Liver (tissue), 9 donors: ENCODE results near the gene HGS. TPM values are rescaled to one million over a fixed set of nuclear protein-coding genes. Genes with fewer than 3 reads are reported as not detected.

Experiments
- DNase-seq: peaks from one replicate; pipeline ENCODE4 v3.0.0-alpha.2; 2017; ENCODE audit warnings: low spot score
- H3K27ac ChIP-seq, 2 donors: one replicate each; pipeline ENCODE4 v1.7.0; 2013; ENCODE audit warnings: inconsistent platforms in 2 of 2, low read length in 2 of 2, control low read depth in 1 of 2, low read depth in 1 of 2, mild to moderate bottlenecking in 1 of 2
- H3K27me3 ChIP-seq, 4 donors: one replicate each; pipeline versions ENCODE4 v1.6.1 to v1.7.0; 2013; ENCODE audit warnings: low read length in 3 of 4, inconsistent platforms in 1 of 4, mild to moderate bottlenecking in 1 of 4, moderate library complexity in 1 of 4; ENCODE audit not compliant: control insufficient read depth in 4 of 4, insufficient read depth in 4 of 4
- H3K36me3 ChIP-seq, 4 donors: one replicate each; pipeline versions ENCODE4 v1.6.1 to v1.7.0; 2013; ENCODE audit warnings: low read length in 3 of 4, mild to moderate bottlenecking in 3 of 4, low read depth in 1 of 4, moderate library complexity in 1 of 4; ENCODE audit not compliant: control insufficient read depth in 4 of 4, insufficient read depth in 3 of 4
- H3K4me1 ChIP-seq, 4 donors: one replicate each; pipeline versions ENCODE4 v1.6.1 to v1.7.0; 2013; ENCODE audit warnings: low read length in 3 of 4, mild to moderate bottlenecking in 3 of 4, moderate library complexity in 1 of 4; ENCODE audit not compliant: control insufficient read depth in 4 of 4, insufficient read depth in 4 of 4
- H3K4me3 ChIP-seq, 3 donors: one replicate each; pipeline versions ENCODE4 v1.6.1 to v1.7.0; 2013; ENCODE audit warnings: low read length in 3 of 3, control low read depth in 1 of 3, low read depth in 1 of 3, mild to moderate bottlenecking in 1 of 3
- H3K9ac ChIP-seq, 2 donors: one replicate each; pipeline ENCODE4 v1.7.0; 2013; ENCODE audit warnings: low read length in 2 of 2, mild to moderate bottlenecking in 2 of 2, moderate library complexity in 2 of 2, control low read depth in 1 of 2, low read depth in 1 of 2
- H3K9me3 ChIP-seq, 4 donors: one replicate each; pipeline versions ENCODE4 v1.6.1 to v1.7.0; 2013; ENCODE audit warnings: low read length in 3 of 4; ENCODE audit not compliant: control insufficient read depth in 4 of 4
- EGR1 ChIP-seq, 2 donors: IDR thresholded peaks; 2 replicates each; pipeline ENCODE4 v1.6.1; 2016 to 2018; ENCODE audit warnings: antibody characterized with exemption in 2 of 2, low read depth in 2 of 2
- FOXA1 ChIP-seq: IDR thresholded peaks from 2 replicates; pipeline ENCODE4 v1.6.1; 2016; ENCODE audit warnings: antibody characterized with exemption
- FOXA2 ChIP-seq: IDR thresholded peaks from 2 replicates; pipeline ENCODE4 v1.6.1; 2016; ENCODE audit warnings: antibody characterized with exemption
- GABPA ChIP-seq, 2 donors: IDR thresholded peaks in 1 of 2; conservative IDR thresholded peaks in 1 of 2; 2 replicates each; pipeline ENCODE4 v1.6.1; 2016; ENCODE audit warnings: antibody characterized with exemption in 2 of 2, mild to moderate bottlenecking in 1 of 2, moderate library complexity in 1 of 2
- HNF4A ChIP-seq, 2 donors: conservative IDR thresholded peaks; 2 replicates each; pipeline ENCODE4 v1.6.1; 2016; ENCODE audit warnings: antibody characterized with exemption in 2 of 2, mild to moderate bottlenecking in 2 of 2
- HNF4G ChIP-seq: IDR thresholded peaks from 2 replicates; pipeline ENCODE4 v1.6.1; 2016; ENCODE audit warnings: antibody characterized with exemption
- JUND ChIP-seq, 2 donors: IDR thresholded peaks; 2 replicates each; pipeline ENCODE4 v1.6.1; 2016; ENCODE audit warnings: antibody characterized with exemption in 2 of 2
- NR2F2 ChIP-seq: IDR thresholded peaks from 2 replicates; pipeline ENCODE4 v1.6.1; 2016; ENCODE audit warnings: antibody characterized with exemption
- RAD21 ChIP-seq, 2 donors: IDR thresholded peaks; 2 replicates each; pipeline ENCODE4 v1.6.1; 2016; ENCODE audit warnings: antibody characterized with exemption in 2 of 2, mild to moderate bottlenecking in 2 of 2
- RXRA ChIP-seq, 2 donors: IDR thresholded peaks; 2 replicates each; pipeline ENCODE4 v1.6.1; 2017 to 2018; ENCODE audit warnings: antibody characterized with exemption in 2 of 2, mild to moderate bottlenecking in 1 of 2
- SP1 ChIP-seq: IDR thresholded peaks from 2 replicates; pipeline ENCODE4 v1.6.1; 2018; ENCODE audit warnings: antibody characterized with exemption, mild to moderate bottlenecking
- TAF1 ChIP-seq: conservative IDR thresholded peaks from 2 replicates; pipeline ENCODE4 v1.6.1; 2016; ENCODE audit warnings: antibody characterized with exemption, mild to moderate bottlenecking
- YY1 ChIP-seq: IDR thresholded peaks from 2 replicates; pipeline ENCODE4 v1.6.1; 2016; ENCODE audit warnings: antibody characterized with exemption, mild to moderate bottlenecking
- WGBS: extraction: QIAGEN DNeasy Blood & Tissue Kit; methylation state at CpG from one replicate; pipeline ENCODE4 v1.1.7; 2013; 5-methylcytosine and 5-hydroxymethylcytosine counted together
- polyA plus RNA-seq, 2 donors: library from polyadenylated mRNA; stranded (reverse) in 1 of 2; unstranded in 1 of 2; fragments of 200-250 nt in 1 of 2; fragments of >200 nt in 1 of 2; fragmentation: Nextera tagmentation in 1 of 2; extraction: Ambion mirVana in 1 of 2; gene quantifications; one replicate each; pipeline versions ENCODE4 v1.2.1 to v1.2.3, GENCODE V29; 2013 to 2015
- total RNA-seq, 2 donors: library from RNA; depleted of rRNA; stranded (reverse); fragments of >200 nt; gene quantifications; one replicate each; pipeline ENCODE4 v1.2.3, GENCODE V29; 2014
- TF ChIP-seq, protein P1 (sequence below): IDR thresholded peaks from 2 replicates; pipeline ENCODE4 v1.6.1; 2016; ENCODE audit warnings: antibody characterized with exemption
- TF ChIP-seq, protein P2 (sequence below): fragments of 150-350 bp; IDR thresholded peaks from 2 replicates; pipeline ENCODE4 v1.5.1; 2017; ENCODE audit warnings: improper control_type of control experiment, low read depth, low read length; ENCODE audit not compliant: missing input control
- TF ChIP-seq, protein P3 (sequence below): IDR thresholded peaks from 2 replicates; pipeline ENCODE4 v1.6.1; 2016; ENCODE audit warnings: antibody characterized with exemption
- TF ChIP-seq, protein P4 (sequence below): IDR thresholded peaks from 2 replicates; pipeline ENCODE4 v1.6.1; 2016; ENCODE audit warnings: antibody characterized with exemption, mild to moderate bottlenecking
- TF ChIP-seq, protein P5 (sequence below): IDR thresholded peaks from 2 replicates; pipeline ENCODE4 v1.6.1; 2016; ENCODE audit warnings: antibody characterized with exemption
- donor health status: healthy.
- donor health status: healthy.
- donor health status: healthy.
- donor health status: healthy.
- donor health status: healthy.

Gene HGS
- total and polyA plus RNA-seq, 4 donors, result 21.8 to 31.6 (median 28.2) TPM

DNA sequence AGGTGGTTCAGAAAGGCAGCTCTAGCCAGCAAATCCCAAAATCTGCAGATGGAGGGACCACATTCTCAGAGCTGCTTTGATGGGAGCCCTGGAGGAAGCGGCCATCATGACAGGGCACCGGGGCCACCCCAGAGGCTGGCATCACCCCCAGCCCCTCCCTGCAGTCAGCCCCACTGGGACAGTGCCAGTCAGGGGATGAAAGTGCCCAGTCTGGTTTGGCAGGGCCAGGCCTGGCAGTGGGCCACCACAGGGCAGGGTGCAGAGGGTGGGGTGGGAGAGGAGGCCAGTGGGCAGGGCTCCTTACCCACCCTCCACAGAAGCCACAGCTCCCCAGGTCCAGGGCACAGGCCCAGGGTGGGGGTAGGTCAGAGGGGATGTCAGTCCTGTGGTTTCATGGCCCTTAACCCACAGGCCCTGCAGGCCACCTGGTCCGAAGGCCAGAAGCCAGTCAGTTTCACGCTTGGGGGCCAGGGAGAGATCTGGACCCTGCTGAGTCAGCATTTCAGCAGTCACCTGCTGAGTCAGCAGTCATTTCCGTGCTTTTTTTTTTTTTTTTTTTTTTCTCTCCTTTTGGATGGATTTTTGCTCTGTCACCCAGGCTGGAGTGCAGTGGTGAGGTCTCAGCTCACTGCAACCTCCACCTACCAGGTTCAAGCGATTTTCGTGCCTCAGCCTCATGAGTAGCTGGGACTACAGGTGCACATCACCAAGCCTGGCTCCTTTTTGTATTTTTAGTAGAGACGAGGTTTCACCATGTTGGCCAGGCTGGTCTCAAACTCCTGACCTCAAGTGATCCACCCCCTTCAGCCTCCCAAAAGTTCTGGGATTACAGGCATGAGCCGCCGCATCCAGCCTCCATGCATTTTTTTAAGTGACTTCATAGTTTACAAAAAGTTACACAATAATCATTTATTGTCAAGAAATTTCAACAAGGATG, 38.6 kb downstream of the HGS start:
- 16% methylated on average over 10 of the region's 10 CpGs for WGBS
- Histone ChIP-seq H3K4me3 (no peak overlapping the region), H3K9ac (peak overlapping the region in 1 of 2 donors; percentile 13), H3K9me3 (no peaks in the 10 kb centered on the region), H3K36me3 (peaks cover 0 to 5% (median 0%) of the 10 kb centered on the region in 4 donors), H3K27ac (peak overlapping the region; percentile 60 to 88), H3K4me1 (peaks cover 12 to 59% (median 38%) of the 10 kb centered on the region in 4 donors), H3K27me3 (no peaks in the 10 kb centered on the region)
- no peak for DNase-seq
- TF ChIP-seq, protein P1, sequence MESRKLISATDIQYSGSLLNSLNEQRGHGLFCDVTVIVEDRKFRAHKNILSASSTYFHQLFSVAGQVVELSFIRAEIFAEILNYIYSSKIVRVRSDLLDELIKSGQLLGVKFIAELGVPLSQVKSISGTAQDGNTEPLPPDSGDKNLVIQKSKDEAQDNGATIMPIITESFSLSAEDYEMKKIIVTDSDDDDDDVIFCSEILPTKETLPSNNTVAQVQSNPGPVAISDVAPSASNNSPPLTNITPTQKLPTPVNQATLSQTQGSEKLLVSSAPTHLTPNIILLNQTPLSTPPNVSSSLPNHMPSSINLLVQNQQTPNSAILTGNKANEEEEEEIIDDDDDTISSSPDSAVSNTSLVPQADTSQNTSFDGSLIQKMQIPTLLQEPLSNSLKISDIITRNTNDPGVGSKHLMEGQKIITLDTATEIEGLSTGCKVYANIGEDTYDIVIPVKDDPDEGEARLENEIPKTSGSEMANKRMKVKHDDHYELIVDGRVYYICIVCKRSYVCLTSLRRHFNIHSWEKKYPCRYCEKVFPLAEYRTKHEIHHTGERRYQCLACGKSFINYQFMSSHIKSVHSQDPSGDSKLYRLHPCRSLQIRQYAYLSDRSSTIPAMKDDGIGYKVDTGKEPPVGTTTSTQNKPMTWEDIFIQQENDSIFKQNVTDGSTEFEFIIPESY, result no peak
- TF ChIP-seq HNF4A (conservative IDR thresholded peaks at IDR 0.05) (peak; percentile 77 to 80), FOXA1 (peak; percentile 26), HNF4G (peak; percentile 27), FOXA2 (no peak), GABPA (IDR thresholded peaks at IDR 0.05 in 1 of 2, conservative IDR thresholded peaks at IDR 0.05 in 1 of 2) (no peak), TAF1 (no peak), SP1 (peak; percentile 82), EGR1 (IDR thresholded peaks at IDR 0.05; ENCODE audit: low read depth in 2 of 2) (peak in 1 of 2 donors; percentile 46), RAD21 (IDR thresholded peaks at IDR 0.05) (peak in 1 of 2 donors; percentile 23), RXRA (IDR thresholded peaks at IDR 0.05) (peak; percentile 76 to 79), YY1 (peak; percentile 89), NR2F2 (peak; percentile 42), JUND (IDR thresholded peaks at IDR 0.05) (no peak)
- TF ChIP-seq, protein P2, sequence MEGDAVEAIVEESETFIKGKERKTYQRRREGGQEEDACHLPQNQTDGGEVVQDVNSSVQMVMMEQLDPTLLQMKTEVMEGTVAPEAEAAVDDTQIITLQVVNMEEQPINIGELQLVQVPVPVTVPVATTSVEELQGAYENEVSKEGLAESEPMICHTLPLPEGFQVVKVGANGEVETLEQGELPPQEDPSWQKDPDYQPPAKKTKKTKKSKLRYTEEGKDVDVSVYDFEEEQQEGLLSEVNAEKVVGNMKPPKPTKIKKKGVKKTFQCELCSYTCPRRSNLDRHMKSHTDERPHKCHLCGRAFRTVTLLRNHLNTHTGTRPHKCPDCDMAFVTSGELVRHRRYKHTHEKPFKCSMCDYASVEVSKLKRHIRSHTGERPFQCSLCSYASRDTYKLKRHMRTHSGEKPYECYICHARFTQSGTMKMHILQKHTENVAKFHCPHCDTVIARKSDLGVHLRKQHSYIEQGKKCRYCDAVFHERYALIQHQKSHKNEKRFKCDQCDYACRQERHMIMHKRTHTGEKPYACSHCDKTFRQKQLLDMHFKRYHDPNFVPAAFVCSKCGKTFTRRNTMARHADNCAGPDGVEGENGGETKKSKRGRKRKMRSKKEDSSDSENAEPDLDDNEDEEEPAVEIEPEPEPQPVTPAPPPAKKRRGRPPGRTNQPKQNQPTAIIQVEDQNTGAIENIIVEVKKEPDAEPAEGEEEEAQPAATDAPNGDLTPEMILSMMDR, result peak; percentile 14
- TF ChIP-seq, protein P3, sequence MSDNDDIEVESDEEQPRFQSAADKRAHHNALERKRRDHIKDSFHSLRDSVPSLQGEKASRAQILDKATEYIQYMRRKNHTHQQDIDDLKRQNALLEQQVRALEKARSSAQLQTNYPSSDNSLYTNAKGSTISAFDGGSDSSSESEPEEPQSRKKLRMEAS, result no peak
- TF ChIP-seq, protein P4, sequence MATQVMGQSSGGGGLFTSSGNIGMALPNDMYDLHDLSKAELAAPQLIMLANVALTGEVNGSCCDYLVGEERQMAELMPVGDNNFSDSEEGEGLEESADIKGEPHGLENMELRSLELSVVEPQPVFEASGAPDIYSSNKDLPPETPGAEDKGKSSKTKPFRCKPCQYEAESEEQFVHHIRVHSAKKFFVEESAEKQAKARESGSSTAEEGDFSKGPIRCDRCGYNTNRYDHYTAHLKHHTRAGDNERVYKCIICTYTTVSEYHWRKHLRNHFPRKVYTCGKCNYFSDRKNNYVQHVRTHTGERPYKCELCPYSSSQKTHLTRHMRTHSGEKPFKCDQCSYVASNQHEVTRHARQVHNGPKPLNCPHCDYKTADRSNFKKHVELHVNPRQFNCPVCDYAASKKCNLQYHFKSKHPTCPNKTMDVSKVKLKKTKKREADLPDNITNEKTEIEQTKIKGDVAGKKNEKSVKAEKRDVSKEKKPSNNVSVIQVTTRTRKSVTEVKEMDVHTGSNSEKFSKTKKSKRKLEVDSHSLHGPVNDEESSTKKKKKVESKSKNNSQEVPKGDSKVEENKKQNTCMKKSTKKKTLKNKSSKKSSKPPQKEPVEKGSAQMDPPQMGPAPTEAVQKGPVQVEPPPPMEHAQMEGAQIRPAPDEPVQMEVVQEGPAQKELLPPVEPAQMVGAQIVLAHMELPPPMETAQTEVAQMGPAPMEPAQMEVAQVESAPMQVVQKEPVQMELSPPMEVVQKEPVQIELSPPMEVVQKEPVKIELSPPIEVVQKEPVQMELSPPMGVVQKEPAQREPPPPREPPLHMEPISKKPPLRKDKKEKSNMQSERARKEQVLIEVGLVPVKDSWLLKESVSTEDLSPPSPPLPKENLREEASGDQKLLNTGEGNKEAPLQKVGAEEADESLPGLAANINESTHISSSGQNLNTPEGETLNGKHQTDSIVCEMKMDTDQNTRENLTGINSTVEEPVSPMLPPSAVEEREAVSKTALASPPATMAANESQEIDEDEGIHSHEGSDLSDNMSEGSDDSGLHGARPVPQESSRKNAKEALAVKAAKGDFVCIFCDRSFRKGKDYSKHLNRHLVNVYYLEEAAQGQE, result peak; percentile 38
- TF ChIP-seq, protein P5, sequence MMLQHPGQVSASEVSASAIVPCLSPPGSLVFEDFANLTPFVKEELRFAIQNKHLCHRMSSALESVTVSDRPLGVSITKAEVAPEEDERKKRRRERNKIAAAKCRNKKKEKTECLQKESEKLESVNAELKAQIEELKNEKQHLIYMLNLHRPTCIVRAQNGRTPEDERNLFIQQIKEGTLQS, result no peak
